SK-N-SH (cell line): ENCODE data around the gene ZNF438. TPM values are rescaled to one million over a fixed set of nuclear protein-coding genes. Genes with fewer than 3 reads are reported as not detected.

Experiments
- CTCF ChIA-PET: fragments of 300-600, 350-600 bp; formaldehyde crosslinking; extraction: SDS; loops from one replicate; lab custom pipeline; 2021; lab: Yijun Ruan, JAX
- POLR2A ChIA-PET: fragments of 350-600 bp; sonication (Branson Sonifier 250); formaldehyde crosslinking; extraction: SDS; loops from one replicate; lab custom pipeline; 2020; ENCODE audit warnings: antibody characterized with exemption, inconsistent platforms; lab: Yijun Ruan, JAX
- DNase-seq: peaks from one replicate; pipeline ENCODE4 v3.0.0; 2012
- H2AFZ ChIP-seq: fragments of 200-600 bp; sonication (generic); 2 replicates; pipeline ENCODE4 v1.8.1; 2016; ENCODE audit warnings: antibody characterized with exemption, mild to moderate bottlenecking, low read depth
- H3F3A ChIP-seq: fragments of 200-600 bp; sonication (generic); replicated peaks from 2 replicates; pipeline ENCODE3; 2016; ENCODE audit warnings: antibody characterized with exemption, mild to moderate bottlenecking; ENCODE audit not compliant: insufficient read depth
- H3K27ac ChIP-seq, 2 experiments: fragments of 200-500 bp in 1 of 2; fragments of 200-600 bp in 1 of 2; sonication (Bioruptor generic) in 1 of 2; sonication (generic), shearing (Covaris generic) in 1 of 2; 2 replicates each; pipeline versions ENCODE4 v1.5.1 to v1.6.1; 2014 to 2016; ENCODE audit warnings: low read depth in 2 of 2, inconsistent platforms in 1 of 2, low read length in 1 of 2, mild to moderate bottlenecking in 1 of 2, mixed read lengths in 1 of 2
- H3K27me3 ChIP-seq: fragments of 200-600 bp; sonication (generic), shearing (Covaris generic); 2 replicates; pipeline ENCODE4 v1.6.1; 2016; ENCODE audit warnings: mixed run types; ENCODE audit not compliant: insufficient read depth
- H3K36me3 ChIP-seq, 2 experiments: fragments of 200-500 bp in 1 of 2; fragments of 200-600 bp in 1 of 2; sonication (Bioruptor generic) in 1 of 2; sonication (generic) in 1 of 2; replicated peaks in 1 of 2; 2 replicates each; pipeline versions ENCODE3 to v1.5.1; 2014 to 2016; ENCODE audit warnings: low read length in 1 of 2, mild to moderate bottlenecking in 1 of 2; ENCODE audit not compliant: insufficient read depth in 2 of 2, control insufficient read depth in 1 of 2
- H3K4me1 ChIP-seq, 2 experiments: fragments of 200-500 bp in 1 of 2; fragments of 200-600 bp in 1 of 2; sonication (Bioruptor generic) in 1 of 2; sonication (generic), shearing (Covaris generic) in 1 of 2; 2 replicates each; pipeline versions ENCODE4 v1.5.1 to v1.6.1; 2014 to 2016; ENCODE audit warnings: low read depth in 1 of 2, low read length in 1 of 2, mixed run types in 1 of 2; ENCODE audit not compliant: insufficient read depth in 2 of 2, control insufficient read depth in 1 of 2
- H3K4me2 ChIP-seq: fragments of 200-600 bp; sonication (generic), shearing (Covaris generic); 2 replicates; pipeline ENCODE4 v1.6.1; 2017; ENCODE audit warnings: mixed run types
- H3K4me3 ChIP-seq, 2 experiments: fragments of 200-500 bp in 1 of 2; fragments of 200-600 bp in 1 of 2; sonication (Bioruptor generic) in 1 of 2; sonication (generic), shearing (Covaris generic) in 1 of 2; 2 replicates each; pipeline versions ENCODE4 v1.5.1 to v1.8.1; 2014 to 2016; ENCODE audit warnings: low read depth in 2 of 2, inconsistent platforms in 1 of 2, low read length in 1 of 2, mild to moderate bottlenecking in 1 of 2, mixed read lengths in 1 of 2, moderate library complexity in 1 of 2
- H3K79me2 ChIP-seq: fragments of 200-600 bp; sonication (generic); 2 replicates; pipeline ENCODE4 v1.8.1; 2017; ENCODE audit warnings: mild to moderate bottlenecking; ENCODE audit not compliant: insufficient read depth
- H3K9ac ChIP-seq: fragments of 200-600 bp; sonication (generic); 2 replicates; pipeline ENCODE4 v1.6.1; 2017; ENCODE audit warnings: mixed run types
- H3K9me2 ChIP-seq: fragments of 200-600 bp; sonication (generic); 2 replicates; pipeline ENCODE4 v1.6.1; 2017; ENCODE audit warnings: mixed run types
- H3K9me3 ChIP-seq: fragments of 200-600 bp; sonication (generic); 2 replicates; pipeline ENCODE4 v1.6.1; 2017; ENCODE audit warnings: mixed run types, mild to moderate bottlenecking, moderate library complexity
- H4K20me1 ChIP-seq: fragments of 200-600 bp; sonication (generic); 2 replicates; pipeline ENCODE4 v1.6.1; 2017; ENCODE audit warnings: mild to moderate bottlenecking, mixed run types; ENCODE audit not compliant: insufficient read depth
- CTCF ChIP-seq: fragments of 200-600 bp; sonication (generic); IDR thresholded peaks from 2 replicates; pipeline ENCODE4 v1.6.1; 2017; ENCODE audit warnings: antibody characterized with exemption, mild to moderate bottlenecking, moderate library complexity
- EP300 ChIP-seq, 2 experiments: IDR thresholded peaks; 2 replicates each; pipeline versions ENCODE4 v1.4.0 to v1.6.1; 2012; ENCODE audit warnings: borderline replicate concordance in 1 of 2, low read depth in 1 of 2, low read length in 1 of 2
- EZH2phosphoT487 ChIP-seq: fragments of 200-600 bp; sonication (generic); IDR thresholded peaks from 2 replicates; pipeline ENCODE4 v1.6.1; 2017; ENCODE audit warnings: low read depth, mixed run types, mild to moderate bottlenecking, antibody characterized with exemption, moderate library complexity, borderline replicate concordance
- FOXJ3 ChIP-seq: sonication (generic); formaldehyde crosslinking; IDR thresholded peaks from 2 replicates; pipeline ENCODE4 v1.5.1; 2020; ENCODE audit warnings: mild to moderate bottlenecking, missing genetic modification reagents
- FOXM1 ChIP-seq: IDR thresholded peaks from 2 replicates; pipeline ENCODE4 v1.4.0; 2012; ENCODE audit warnings: low read depth, mild to moderate bottlenecking
- GABPA ChIP-seq: IDR thresholded peaks from 2 replicates; pipeline ENCODE4 v1.4.0; 2012; ENCODE audit warnings: low read depth, mild to moderate bottlenecking
- GATA2 ChIP-seq: sonication (generic); formaldehyde crosslinking; IDR thresholded peaks from 2 replicates; pipeline ENCODE4 v1.5.0; 2020; ENCODE audit warnings: mild to moderate bottlenecking, missing genetic modification reagents
- MEF2A ChIP-seq: IDR thresholded peaks from 2 replicates; pipeline ENCODE4 v1.4.0; 2012; ENCODE audit warnings: low read depth, borderline replicate concordance
- MXI1 ChIP-seq: IDR thresholded peaks from 2 replicates; pipeline ENCODE4 v1.6.1; 2012; ENCODE audit warnings: mild to moderate bottlenecking, low read depth, low read length, improper control_type of control experiment
- PBX3 ChIP-seq: IDR thresholded peaks from 2 replicates; pipeline ENCODE4; 2012
- POLR2AphosphoS5 ChIP-seq: IDR thresholded peaks from 2 replicates; pipeline ENCODE4 v1.6.1; 2012; ENCODE audit warnings: low read depth, low read length
- RCOR1 ChIP-seq: fragments of 150-350 bp; IDR thresholded peaks from 2 replicates; pipeline ENCODE4 v1.6.1; 2017; ENCODE audit warnings: antibody characterized with exemption, low read length
- RFX5 ChIP-seq: IDR thresholded peaks from 2 replicates; pipeline ENCODE4 v1.6.1; 2012; ENCODE audit warnings: mild to moderate bottlenecking, improper control_type of control experiment, low read length
- TAF1 ChIP-seq: IDR thresholded peaks from 2 replicates; pipeline ENCODE4 v1.6.1; 2012; ENCODE audit warnings: low read depth, mild to moderate bottlenecking, low read length, moderate library complexity, borderline replicate concordance
- TCF12 ChIP-seq: IDR thresholded peaks from 2 replicates; pipeline ENCODE4 v1.4.0; 2012
- USF1 ChIP-seq: IDR thresholded peaks from 2 replicates; pipeline ENCODE4 v1.4.0; 2012; ENCODE audit warnings: low read depth, borderline replicate concordance
- YY1 ChIP-seq: IDR thresholded peaks from 2 replicates; pipeline ENCODE4 v1.4.0; 2012; ENCODE audit warnings: low read depth, mild to moderate bottlenecking
- WGBS: methylation state at CpG from one replicate; pipeline ENCODE4 v1.1.6; 2017; ENCODE audit warnings: low lambda C conversion rate; 5-methylcytosine and 5-hydroxymethylcytosine counted together
- polyA plus RNA-seq, 3 experiments: library from polyadenylated mRNA; depleted of rRNA; stranded (reverse); fragments of >200 nt; gene quantifications; 2 replicates each; pipeline ENCODE4 v1.2.3, GENCODE V29; 2012
- TF ChIP-seq, protein P1 (sequence below): IDR thresholded peaks from 2 replicates; pipeline ENCODE4 v1.6.1; 2012; ENCODE audit warnings: mild to moderate bottlenecking, low read depth, low read length, moderate library complexity

The ZNF438 gene
- polyA plus RNA-seq, 1 of the 3 experiments (the other 2 are of a cell fraction): 2.1 TPM

DNA sequence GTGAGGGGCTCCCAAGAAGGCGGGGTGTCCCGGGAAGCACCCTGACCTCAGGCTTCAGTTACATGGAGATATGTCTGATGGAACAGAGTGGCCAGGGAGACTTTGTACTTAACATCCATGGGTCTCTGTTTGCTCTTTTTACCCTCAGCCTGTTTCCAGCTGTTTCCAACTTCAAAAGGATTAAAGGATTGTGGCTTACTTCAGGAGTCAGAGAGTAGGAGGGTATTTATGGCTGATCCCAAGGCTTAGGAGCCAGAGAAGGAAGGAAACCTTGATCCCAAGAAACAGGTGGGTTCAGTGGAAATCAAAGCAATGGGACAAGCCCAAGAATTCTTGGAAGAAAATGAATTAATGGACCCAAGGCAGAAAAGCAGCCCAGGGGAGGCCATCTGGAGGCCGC is 37.7 kb upstream of the ZNF438 start:
- 96% methylated on average over 3 of the region's 3 CpGs for WGBS
- H2AFZ ChIP-seq: no peak overlapping the region
- no peak overlapping the region for H3K27ac ChIP-seq
- no peak for DNase-seq
- H3K9ac ChIP-seq: no peak overlapping the region
- H4K20me1 ChIP-seq: no peaks in the 10 kb centered on the region
- no peaks in the 10 kb centered on the region for H3K9me3 ChIP-seq
- H3K79me2 ChIP-seq: no peaks in the 10 kb centered on the region
- H3K4me3 ChIP-seq: no peak overlapping the region
- H3K4me1 ChIP-seq: no peaks in the 10 kb centered on the region; a peak in 1 of 4 replicates
- CTCF ChIA-PET: no interaction called here
- no peak overlapping the region for H3K4me2 ChIP-seq
- no peak for TF ChIP-seq RCOR1
- TF ChIP-seq TCF12: no peak
- no peak for TF ChIP-seq EP300 (IDR thresholded peaks at IDR 0.05; ENCODE audit: borderline replicate concordance in 1 of 2, low read depth in 1 of 2, low read length in 1 of 2)
- TF ChIP-seq GABPA: no peak
- TF ChIP-seq MXI1: no peak
- no peak for TF ChIP-seq FOXM1
- no peak for TF ChIP-seq TAF1
- no peak for TF ChIP-seq EZH2phosphoT487
- TF ChIP-seq, protein P1, sequence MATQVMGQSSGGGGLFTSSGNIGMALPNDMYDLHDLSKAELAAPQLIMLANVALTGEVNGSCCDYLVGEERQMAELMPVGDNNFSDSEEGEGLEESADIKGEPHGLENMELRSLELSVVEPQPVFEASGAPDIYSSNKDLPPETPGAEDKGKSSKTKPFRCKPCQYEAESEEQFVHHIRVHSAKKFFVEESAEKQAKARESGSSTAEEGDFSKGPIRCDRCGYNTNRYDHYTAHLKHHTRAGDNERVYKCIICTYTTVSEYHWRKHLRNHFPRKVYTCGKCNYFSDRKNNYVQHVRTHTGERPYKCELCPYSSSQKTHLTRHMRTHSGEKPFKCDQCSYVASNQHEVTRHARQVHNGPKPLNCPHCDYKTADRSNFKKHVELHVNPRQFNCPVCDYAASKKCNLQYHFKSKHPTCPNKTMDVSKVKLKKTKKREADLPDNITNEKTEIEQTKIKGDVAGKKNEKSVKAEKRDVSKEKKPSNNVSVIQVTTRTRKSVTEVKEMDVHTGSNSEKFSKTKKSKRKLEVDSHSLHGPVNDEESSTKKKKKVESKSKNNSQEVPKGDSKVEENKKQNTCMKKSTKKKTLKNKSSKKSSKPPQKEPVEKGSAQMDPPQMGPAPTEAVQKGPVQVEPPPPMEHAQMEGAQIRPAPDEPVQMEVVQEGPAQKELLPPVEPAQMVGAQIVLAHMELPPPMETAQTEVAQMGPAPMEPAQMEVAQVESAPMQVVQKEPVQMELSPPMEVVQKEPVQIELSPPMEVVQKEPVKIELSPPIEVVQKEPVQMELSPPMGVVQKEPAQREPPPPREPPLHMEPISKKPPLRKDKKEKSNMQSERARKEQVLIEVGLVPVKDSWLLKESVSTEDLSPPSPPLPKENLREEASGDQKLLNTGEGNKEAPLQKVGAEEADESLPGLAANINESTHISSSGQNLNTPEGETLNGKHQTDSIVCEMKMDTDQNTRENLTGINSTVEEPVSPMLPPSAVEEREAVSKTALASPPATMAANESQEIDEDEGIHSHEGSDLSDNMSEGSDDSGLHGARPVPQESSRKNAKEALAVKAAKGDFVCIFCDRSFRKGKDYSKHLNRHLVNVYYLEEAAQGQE: no peak
- no peak for TF ChIP-seq USF1
- TF ChIP-seq POLR2AphosphoS5: no peak
- TF ChIP-seq MEF2A: no peak
- TF ChIP-seq PBX3: no peak
- no peak for TF ChIP-seq RFX5
- no peak for TF ChIP-seq CTCF
- TF ChIP-seq FOXJ3 (CRISPR knock-in tag): no peak
- TF ChIP-seq GATA2 (CRISPR knock-in tag): no peak
- no peak for TF ChIP-seq YY1
- TF ChIP-seq, all 33 proteins: peak for 0
- no peaks in the 10 kb centered on the region for H3K36me3 ChIP-seq
- H3F3A ChIP-seq: no peaks in the 10 kb centered on the region
- POLR2A ChIA-PET: no interaction called here
- no peaks in the 10 kb centered on the region for H3K27me3 ChIP-seq
- H3K9me2 ChIP-seq: no peaks in the 10 kb centered on the region
